ENCODE measurements around the gene INPP5D. TPM values are rescaled to one million over a fixed set of nuclear protein-coding genes. Genes with fewer than 3 reads are reported as not detected.
A peak's percentile ranks its signal among the peaks of the same experiment; 100 is the strongest.

The INPP5D gene
- polyA plus RNA-seq, 3 donors = 30.6 to 90.2 (median 54.8) TPM

DNA sequence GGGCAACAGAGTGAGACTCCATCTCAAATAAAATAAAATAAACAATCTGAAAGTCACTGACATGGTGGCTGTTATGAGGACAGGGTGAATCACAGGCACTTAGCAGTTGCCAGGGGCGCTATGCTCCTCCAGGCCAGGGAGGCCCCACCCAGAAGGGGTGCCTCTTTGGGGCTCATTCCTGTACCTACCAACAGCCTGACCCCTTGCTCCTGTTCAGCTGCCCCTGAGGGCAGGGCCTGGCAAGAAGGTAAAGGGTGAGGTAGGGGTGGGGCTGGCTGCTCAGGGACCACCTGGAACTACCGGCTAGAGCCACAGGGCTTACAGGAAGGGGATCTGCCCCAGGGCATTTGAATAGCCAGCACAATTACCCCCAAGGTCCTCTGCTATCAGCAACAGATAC is 60.3 kb downstream of the INPP5D start:
- H3K4me3 ChIP-seq (replicated peaks in 1 of 3; ENCODE audit: low read depth in 2 of 3, low read length in 3 of 3) = no peak overlapping the region
- H3K4me1 ChIP-seq (ENCODE audit: control insufficient read depth in 1 of 2, insufficient read depth in 2 of 2, low read length in 2 of 2) = peaks cover 12 to 19% of the 10 kb centered on the region in 2 donors
- H3K27ac Mint-ChIP-seq = peak overlapping the region in 3 of 7 donors; percentile 37 to 70 (median 58)
- peak overlapping the region in 1 of 2 donors; percentile 26 for H3K27ac ChIP-seq (ENCODE audit: low read depth in 1 of 2, low read length in 2 of 2)
- H2AFZ ChIP-seq (ENCODE audit: insufficient read depth, low read depth, low read length, poor library complexity, severe bottlenecking) = no peak overlapping the region
- H3K79me2 ChIP-seq (ENCODE audit: insufficient read depth, low read length) = peaks cover 94% of the 10 kb centered on the region
- H3K27me3 ChIP-seq (ENCODE audit: control insufficient read depth in 2 of 2, insufficient read depth in 2 of 2, low read length in 2 of 2) = no peaks in the 10 kb centered on the region
- TF ChIP-seq, protein P1, sequence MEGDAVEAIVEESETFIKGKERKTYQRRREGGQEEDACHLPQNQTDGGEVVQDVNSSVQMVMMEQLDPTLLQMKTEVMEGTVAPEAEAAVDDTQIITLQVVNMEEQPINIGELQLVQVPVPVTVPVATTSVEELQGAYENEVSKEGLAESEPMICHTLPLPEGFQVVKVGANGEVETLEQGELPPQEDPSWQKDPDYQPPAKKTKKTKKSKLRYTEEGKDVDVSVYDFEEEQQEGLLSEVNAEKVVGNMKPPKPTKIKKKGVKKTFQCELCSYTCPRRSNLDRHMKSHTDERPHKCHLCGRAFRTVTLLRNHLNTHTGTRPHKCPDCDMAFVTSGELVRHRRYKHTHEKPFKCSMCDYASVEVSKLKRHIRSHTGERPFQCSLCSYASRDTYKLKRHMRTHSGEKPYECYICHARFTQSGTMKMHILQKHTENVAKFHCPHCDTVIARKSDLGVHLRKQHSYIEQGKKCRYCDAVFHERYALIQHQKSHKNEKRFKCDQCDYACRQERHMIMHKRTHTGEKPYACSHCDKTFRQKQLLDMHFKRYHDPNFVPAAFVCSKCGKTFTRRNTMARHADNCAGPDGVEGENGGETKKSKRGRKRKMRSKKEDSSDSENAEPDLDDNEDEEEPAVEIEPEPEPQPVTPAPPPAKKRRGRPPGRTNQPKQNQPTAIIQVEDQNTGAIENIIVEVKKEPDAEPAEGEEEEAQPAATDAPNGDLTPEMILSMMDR (IDR thresholded peaks at IDR 0.05) = no peak
- H3K9me3 ChIP-seq (replicated peaks in 1 of 2; ENCODE audit: control insufficient read depth in 1 of 2, insufficient read depth in 1 of 2, low read length in 2 of 2) = no peaks in the 10 kb centered on the region
- H3K36me3 Mint-ChIP-seq = peaks cover 60 to 79% of the 10 kb centered on the region in 2 donors
- peaks cover 0 to 1% (median 0%) of the 10 kb centered on the region in 3 donors for H3K27me3 Mint-ChIP-seq (ENCODE audit: low read depth in 3 of 3)
- peaks cover 98% of the 10 kb centered on the region for H4K20me1 ChIP-seq (ENCODE audit: insufficient read depth, low read length)
- H3K9ac ChIP-seq (ENCODE audit: insufficient read depth, low read length, poor library complexity, severe bottlenecking) = no peak overlapping the region
- intact Hi-C loops (cut with micrococcal nuclease) = no loop called here
- H3K4me3 Mint-ChIP-seq = no peak overlapping the region
- H3K4me1 Mint-ChIP-seq = peaks cover 30% of the 10 kb centered on the region
- H3K36me3 ChIP-seq (replicated peaks in 1 of 2; ENCODE audit: control insufficient read depth in 1 of 2, insufficient read depth in 2 of 2, low read length in 2 of 2) = peaks cover 49 to 74% of the 10 kb centered on the region in 2 donors
- no peak for DNase-seq
- H3K4me2 ChIP-seq (replicated peaks; ENCODE audit: extremely low read depth, low read length, poor library complexity, severe bottlenecking) = no peak overlapping the region
- no CpG with 5 or more reads among the region's 2 CpGs for WGBS (ENCODE audit: insufficient coverage)
- H3K9me3 Mint-ChIP-seq = peaks cover 0 to 3% (median 0%) of the 10 kb centered on the region in 7 donors

- TF ChIP-seq, protein P1 (IDR thresholded peaks at IDR 0.05) = no peak
- Histone ChIP-seq H4K20me1 (ENCODE audit: insufficient read depth, low read length) (peaks cover 98% of the 10 kb centered on the region), H3K27ac (ENCODE audit: low read depth in 1 of 2, low read length in 2 of 2) (no peak overlapping the region), H3K4me1 (ENCODE audit: control insufficient read depth in 1 of 2, insufficient read depth in 2 of 2, low read length in 2 of 2) (peaks cover 6 to 7% of the 10 kb centered on the region in 2 donors), H3K9me3 (replicated peaks in 1 of 2; ENCODE audit: control insufficient read depth in 1 of 2, insufficient read depth in 1 of 2, low read length in 2 of 2) (no peaks in the 10 kb centered on the region), H3K79me2 (ENCODE audit: insufficient read depth, low read length) (peaks cover 93% of the 10 kb centered on the region), H3K4me3 (replicated peaks in 1 of 3; ENCODE audit: low read depth in 2 of 3, low read length in 3 of 3) (no peak overlapping the region), H3K36me3 (replicated peaks in 1 of 2; ENCODE audit: control insufficient read depth in 1 of 2, insufficient read depth in 2 of 2, low read length in 2 of 2) (peaks cover 63 to 86% of the 10 kb centered on the region in 2 donors), H2AFZ (ENCODE audit: insufficient read depth, low read depth, low read length, poor library complexity, severe bottlenecking) (no peak overlapping the region), H3K4me2 (replicated peaks; ENCODE audit: extremely low read depth, low read length, poor library complexity, severe bottlenecking) (no peak overlapping the region), H3K27me3 (ENCODE audit: control insufficient read depth in 2 of 2, insufficient read depth in 2 of 2, low read length in 2 of 2) (no peaks in the 10 kb centered on the region), H3K9ac (ENCODE audit: insufficient read depth, low read length, poor library complexity, severe bottlenecking) (no peak overlapping the region)
- peaks cover 0 to 3% (median 0%) of the 10 kb centered on the region in 7 donors for H3K9me3 Mint-ChIP-seq
- whole genome bisulfite sequencing (ENCODE audit: insufficient coverage) = 92% methylated on average over 13 of the region's 13 CpGs
- intact Hi-C loops (cut with micrococcal nuclease) = no loop called here
- H3K4me3 Mint-ChIP-seq = no peak overlapping the region
- DNase-seq = no peak
- H3K27ac Mint-ChIP-seq = peak overlapping the region in 4 of 7 donors; percentile 28 to 65 (median 51)
- H3K4me1 Mint-ChIP-seq = peaks cover 17% of the 10 kb centered on the region
- peaks cover 69 to 93% of the 10 kb centered on the region in 2 donors for H3K36me3 Mint-ChIP-seq
- peaks cover 0 to 1% (median 0%) of the 10 kb centered on the region in 3 donors for H3K27me3 Mint-ChIP-seq (ENCODE audit: low read depth in 3 of 3)
Measured at GRCh38 chr2:233121856-233122255, 61.7 kb downstream of the INPP5D start.

All from CD14-positive monocyte (primary cell).